Activated gamma-delta T cell (primary cell): ENCODE data around the gene PPP4R4.

ENCODE experiments used
- DNase-seq: peaks from one replicate; lab custom pipeline; 2025; lab: John Stamatoyannopoulos, UW

The PPP4R4 gene

GRCh38 chr14:94307410-94307992 lies 133.4 kb downstream of the PPP4R4 start:
- no peak for DNase-seq

DNA sequence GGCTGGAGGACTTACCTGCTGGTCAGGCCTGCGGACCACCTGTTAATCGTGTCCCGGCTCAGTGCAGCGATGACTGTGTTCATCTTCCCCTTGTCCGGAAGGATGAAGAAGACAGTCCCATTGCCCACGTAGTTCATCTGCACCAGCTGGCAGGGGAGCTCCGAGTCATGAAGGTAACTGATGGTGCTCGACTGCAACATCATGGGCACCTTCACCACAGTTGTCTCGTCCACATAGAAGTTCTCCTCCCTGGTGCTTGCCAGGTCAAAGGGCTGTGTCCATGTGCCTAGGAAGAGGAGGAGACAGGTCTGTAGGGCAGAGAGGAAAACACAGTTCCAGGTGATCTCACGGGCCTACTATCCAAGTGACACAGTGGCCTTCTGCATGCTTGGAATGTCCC lies 135.6 kb downstream of the PPP4R4 start:
- DNase-seq: no peak

- no peak for DNase-seq
Observed at GRCh38 chr14:94310248-94310647, 136.1 kb downstream of the PPP4R4 start.

GRCh38 chr14:94312481-94313246 lies 138.5 kb downstream of the PPP4R4 start:
- no peak for DNase-seq

DNA sequence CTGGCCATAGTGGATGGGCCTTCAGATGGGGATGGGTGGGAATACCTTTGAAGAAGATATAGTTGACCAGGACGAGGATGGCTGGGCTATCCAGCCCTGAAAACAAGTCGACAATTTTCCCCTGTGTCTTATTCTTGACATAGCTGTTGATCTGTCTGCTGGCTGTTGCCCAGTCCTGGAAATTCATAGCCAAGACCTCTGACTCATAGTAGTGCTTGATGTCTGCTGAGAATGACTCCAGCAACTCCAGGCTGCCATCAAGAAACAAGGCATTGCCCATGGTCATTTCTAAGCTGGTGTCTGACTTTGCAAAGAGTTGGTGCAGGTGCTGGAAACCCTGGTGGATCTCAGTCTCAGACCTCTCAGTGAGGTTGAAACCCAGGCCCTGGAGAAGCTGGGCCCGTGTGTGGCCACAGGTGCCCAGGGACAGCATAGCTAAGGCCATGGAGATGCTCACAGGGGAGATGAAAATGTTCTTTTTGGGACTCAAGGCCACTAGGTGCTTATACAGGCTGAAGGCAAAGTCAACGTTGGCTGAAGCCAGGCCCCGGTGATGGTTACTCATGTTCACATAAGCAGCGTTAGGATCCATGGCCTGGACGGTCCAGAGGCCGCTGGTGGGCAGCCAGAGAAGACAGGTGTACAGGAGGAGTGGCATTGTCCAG lies 140.0 kb downstream of the PPP4R4 start:
- DNase-seq: no peak

- DNase-seq: no peak
Observed at GRCh38 chr14:94314890-94315289, 140.8 kb downstream of the PPP4R4 start.

DNA sequence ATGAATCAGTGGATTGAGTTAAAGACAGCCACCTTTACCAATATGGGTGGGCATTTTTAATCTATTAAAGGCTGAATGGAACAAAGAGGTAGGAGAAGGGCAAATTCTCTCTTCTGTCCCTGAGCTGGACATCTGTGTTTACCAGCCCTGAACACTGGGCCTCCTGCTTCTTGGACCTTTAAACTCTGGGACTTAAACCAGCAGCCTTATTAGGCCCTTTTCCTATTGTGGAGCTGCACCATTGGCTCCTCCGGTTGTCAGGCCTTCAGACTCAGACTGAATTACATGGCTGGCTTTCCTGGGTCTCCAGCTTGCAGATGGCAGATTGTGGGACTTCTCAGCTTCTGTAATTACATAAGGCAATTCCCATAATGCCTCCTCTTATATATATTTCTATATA lies 142.6 kb downstream of the PPP4R4 start:
- DNase-seq: no peak

DNA sequence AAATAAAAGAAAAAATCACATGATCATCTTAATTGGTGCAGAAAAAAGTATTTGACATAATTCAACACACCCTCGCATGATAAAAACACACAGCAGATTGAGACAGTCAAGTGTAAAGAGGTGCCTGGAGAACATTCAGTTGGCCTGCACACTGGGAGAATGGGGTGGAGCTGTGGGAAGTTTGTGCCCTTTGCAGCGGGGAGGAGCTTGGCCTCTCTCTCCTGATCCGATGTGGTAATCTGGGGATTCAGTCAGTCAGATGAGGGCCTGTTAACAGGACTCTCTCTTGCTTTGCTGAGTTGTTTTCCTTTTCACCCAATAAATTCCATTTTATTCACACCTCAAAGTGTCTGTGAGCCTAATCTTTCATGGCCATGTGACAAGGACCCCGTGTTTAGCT lies 143.1 kb downstream of the PPP4R4 start:
- DNase-seq: no peak

DNA sequence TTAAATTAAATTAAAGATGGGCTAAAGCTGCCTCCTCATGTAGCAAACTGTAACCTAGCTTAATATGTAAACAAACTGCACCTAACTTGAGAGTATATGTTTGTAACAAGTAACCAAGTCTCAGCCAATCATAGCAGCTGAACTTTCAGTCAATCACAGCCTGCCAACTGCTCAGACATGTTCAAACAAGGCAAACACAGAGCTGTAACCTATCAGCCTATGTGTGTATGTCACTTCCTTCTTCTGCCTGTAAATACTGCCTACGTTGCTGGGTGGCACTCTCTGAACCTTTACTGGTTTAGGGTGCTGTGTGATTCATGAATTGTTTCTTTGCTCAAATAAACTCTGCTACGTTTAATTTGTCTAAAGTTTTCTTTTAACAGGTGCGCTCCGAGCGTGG lies 146.1 kb downstream of the PPP4R4 start:
- DNase-seq: no peak

GRCh38 chr14:94321421-94322271 lies 147.5 kb downstream of the PPP4R4 start:
- DNase-seq: no peak

DNA sequence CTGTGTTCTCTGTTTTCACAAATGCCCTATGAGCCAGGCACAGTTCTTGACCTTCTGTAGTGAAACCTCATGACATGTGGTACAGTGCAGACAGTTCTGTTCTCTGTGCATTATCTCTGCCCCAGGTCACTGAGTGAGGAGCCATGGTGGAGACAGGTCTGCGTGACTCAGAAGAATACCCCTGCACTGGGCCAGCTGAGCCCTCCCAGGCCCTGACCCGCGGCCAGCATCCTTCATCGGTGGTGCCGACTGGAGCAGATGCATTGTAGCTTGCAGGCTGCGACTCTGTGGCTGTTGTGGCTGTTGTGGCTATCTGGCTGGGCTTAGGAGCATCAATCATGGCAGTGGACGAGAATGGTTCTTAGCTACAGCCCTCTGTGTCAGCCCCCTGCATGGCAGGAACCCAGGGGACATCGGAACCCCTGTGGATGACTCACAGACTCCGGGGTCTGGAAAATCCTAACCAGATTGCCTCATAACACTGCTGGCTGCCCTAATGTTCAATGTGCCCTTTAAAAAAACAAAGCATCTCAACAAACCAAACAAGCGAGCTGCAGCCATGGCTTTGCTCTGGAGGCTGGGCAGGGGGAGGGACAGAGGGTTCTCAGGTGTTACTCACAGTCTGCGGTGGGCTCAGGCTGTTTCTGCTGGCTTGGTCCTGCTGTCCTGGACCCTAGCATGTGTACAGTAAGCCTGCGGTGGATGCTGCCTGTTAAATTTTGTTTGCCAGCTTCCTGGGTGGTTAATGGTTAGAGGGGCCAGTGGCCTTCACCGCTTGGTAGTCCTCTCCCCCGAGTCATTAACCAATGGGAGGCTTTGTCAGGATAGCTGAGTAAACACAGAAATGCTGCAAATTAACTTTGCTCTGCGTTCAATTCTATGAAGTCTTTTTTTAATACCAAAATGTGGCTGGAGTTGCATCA lies 148.8 kb downstream of the PPP4R4 start, which contains the start of gene SERPINA6:
TSS of gene SERPINA6 (minus strand) at position 689 of the 923 bp plus-strand sequence. CDS start 8,688 bp downstream, outside the sequence.
- no peak for DNase-seq

- DNase-seq: no peak
Observed at GRCh38 chr14:94328196-94328595, 154.1 kb downstream of the PPP4R4 start.
